CD4-positive, alpha-beta T cell treated with Interleukin-17A for 1 hour (primary cell): ENCODE results near the gene RIN3.

ENCODE experiments used
- DNase-seq: peaks from one replicate; pipeline ENCODE4 v3.0.0-alpha.2; 2020

The RIN3 gene

DNA sequence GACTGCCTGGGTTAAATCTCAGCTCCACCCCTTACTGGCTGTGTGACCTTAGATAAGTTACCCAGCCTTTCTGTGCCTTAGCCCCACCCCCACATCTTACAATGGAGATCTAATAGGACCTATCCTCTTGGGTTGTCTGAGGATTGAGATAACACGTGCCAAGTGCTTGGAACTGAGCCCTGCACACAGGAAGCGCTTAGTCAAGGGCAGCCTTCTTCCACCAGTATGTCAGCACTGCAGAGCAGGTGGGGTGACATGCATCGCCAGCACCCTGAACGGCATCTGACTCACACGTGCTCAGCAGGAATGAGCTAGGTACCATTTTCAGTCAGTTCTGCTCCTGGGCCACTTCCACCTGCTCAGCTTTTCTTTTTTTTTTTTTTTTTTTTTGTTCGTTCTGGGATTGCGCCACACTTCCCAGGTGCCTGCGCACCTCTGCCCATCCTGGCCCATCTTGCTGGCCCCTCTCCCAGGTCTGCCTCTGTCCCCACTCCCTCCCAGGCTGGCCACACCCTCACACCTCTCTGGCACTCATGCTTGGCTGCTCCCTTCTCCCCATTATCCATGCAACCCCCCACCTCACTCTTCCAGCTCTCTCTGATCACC, 215.3 kb downstream of the RIN3 start:
- DNase-seq = no peak

DNA sequence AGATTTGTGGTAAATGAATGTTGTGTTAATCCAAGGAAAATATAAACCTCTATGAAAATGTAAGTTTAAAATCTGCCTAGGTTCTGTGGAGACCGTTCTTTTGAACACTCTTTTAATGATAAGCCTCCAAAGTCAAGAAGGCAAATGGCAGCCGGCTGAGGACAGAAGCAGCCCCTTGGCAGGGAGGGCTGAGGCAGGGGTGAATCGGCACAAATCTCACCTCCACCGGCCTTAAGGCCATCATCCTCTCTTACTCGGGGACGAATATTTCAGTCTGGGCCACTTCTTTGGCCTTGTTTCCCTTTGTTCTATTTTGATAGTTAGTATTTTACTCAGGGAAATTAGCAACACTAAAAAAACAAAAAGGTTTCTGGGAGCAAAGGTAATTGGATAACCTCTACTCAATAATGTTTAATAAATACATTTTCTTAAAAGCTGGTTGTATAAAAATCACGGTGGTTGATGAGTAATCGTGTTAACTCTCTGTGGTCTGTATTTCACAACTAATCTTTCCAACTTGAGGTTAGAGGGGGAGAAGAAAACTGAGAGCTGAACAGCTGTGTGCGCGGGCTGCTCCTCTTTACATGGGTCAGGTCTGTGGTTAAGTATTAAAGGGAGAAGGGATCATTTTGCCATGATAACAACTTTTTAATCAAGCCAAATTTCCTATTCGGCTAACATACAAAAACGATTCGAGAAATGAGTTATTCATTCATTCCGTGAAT, 216.2 kb downstream of the RIN3 start:
- no peak for DNase-seq

DNA sequence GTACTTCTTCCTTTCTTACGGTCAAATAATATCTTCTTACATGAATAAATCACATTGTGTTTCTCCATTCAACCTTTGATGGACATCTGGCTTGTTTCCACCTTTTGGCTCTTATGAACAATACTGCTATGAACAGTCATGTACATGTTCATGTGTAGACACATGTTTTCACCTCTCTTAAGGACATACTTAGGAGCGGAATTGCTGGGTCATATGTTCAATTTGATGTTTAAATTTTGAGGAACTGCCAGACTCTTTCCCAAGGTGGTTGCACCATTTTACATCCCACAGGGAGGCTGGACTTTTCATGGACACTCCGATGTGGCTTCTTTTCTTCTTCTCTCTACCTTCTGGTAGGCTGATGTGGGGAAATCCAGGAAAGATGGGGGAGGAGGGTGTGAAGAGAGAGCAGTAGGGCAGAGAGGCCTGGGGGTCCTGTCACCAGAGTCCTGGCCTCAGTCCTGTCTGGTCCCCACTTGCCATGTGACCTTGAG, 218.1 kb downstream of the RIN3 start:
- DNase-seq = no peak

DNA sequence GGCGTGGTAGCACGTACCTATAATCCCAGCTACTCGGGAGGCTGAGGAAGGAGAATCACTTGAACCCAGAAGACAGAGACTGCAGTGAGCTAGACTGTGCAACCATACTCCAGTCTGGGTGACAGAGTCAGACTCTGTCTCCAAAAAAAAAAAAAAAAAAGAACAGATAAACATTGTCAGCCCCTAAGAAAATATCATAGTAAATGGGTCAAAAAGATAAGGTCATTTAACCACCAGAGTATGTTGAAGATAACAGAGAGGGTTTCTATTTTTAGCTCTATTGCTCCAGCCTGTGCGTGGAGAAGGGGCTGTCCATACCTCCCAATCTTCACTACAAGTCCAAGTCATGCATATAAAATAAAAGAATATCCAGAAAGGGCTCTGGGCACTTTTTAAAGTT, 219.4 kb downstream of the RIN3 start:
- DNase-seq = no peak

GRCh38 chr14:92734618-92735017, 221.0 kb downstream of the RIN3 start:
- no peak for DNase-seq

GRCh38 chr14:92735344-92735743, 221.8 kb downstream of the RIN3 start:
- DNase-seq = no peak

DNA sequence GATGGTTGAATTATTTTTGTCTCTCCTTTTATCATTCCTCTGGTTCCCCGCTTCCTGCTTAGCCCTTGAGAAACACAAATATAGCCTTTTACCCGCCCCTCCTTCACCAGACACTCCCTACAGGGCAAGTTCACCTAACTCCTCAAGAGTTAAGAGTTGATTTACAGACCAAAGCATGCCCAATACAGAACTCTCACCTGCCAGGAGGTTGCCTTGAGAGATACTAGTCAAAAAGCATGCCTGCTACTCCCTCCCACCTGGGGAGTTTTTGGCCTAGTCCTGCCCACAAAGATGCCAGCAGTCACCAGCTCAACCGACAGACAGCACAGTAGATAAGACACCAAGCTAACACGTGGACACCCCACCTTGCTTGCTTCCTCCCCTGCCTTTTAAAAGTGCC, 223.6 kb downstream of the RIN3 start:
- no peak for DNase-seq

GRCh38 chr14:92737619-92738188, 224.1 kb downstream of the RIN3 start:
- DNase-seq = no peak
